NCI-H146 treated with DMSO at 0.1 percent for 48 hours (cell line): ENCODE measurements around the gene ADCY1.

Source experiments
- DNase-seq: peaks from one replicate; lab custom pipeline; 2025; ENCODE audit not compliant: unreplicated experiment; lab: John Stamatoyannopoulos, UW

Gene ADCY1

DNA sequence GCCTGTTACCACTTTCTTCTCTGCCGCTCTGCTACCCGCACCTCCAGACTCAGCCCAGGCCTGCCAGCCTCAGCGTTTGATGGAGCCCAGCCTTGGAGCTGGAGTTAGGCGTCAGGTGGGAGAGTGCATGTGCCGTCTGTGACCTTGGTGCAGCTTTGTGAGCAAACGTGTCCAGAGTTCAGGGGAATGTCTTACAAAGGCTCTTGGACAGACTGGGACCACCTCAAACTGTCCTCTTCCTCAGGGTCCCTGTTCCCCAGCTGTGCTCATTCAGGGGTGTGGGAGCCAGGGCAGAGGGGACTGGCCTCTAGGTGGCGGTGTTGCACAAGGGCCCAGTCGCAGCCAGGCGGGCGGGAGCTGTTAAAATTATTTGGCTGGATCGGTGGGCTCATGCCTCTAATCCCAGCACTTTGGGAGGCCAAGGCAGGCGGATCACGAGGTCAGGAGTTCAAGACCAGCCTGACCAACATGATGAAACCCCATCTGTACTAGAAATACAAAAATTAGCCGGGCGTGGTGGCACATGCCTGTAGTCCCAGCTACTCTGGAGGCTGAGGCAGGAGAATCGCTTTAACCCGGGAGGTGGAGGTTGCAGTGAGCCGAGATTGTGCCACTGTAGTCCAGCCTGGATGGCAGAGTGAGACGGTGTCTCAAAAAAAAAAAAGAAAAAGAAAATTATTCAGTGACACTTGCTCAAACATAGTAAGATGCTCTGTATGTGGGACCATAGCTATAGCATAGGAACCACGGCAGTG is 89.2 kb downstream of the ADCY1 start:
- DNase-seq = no peak

DNA sequence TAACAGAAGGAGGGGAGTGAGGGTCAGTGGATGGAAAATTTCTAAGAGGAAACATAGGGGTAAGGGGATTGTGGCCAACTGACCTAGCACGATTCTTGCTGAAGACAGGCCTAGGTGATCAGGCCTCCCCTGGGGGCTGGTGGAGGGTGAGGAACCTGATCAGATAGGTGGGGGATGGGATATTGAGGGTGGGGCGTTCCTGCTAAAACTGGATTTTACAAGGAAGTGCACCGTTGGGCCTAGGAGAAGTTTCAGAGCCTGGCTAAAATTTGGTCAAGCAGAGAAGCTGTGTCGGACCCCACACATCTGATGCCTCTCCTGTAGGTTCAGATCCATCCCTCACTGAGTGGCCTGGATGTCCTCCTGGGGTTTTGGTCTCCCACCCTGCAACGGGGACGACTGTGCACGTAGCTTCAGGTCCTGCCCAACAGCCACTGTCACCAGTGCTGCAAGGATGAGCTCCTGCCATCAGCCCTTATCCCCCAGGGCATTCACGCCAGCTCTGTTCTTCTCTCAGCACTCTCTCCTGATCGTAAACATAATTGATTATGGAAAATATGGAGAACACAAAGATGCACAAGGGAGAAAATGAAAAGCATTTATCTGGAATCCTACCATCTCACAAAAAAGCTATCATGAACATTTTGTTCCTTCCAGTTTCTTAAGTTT is 89.9 kb downstream of the ADCY1 start:
- no peak for DNase-seq

DNA sequence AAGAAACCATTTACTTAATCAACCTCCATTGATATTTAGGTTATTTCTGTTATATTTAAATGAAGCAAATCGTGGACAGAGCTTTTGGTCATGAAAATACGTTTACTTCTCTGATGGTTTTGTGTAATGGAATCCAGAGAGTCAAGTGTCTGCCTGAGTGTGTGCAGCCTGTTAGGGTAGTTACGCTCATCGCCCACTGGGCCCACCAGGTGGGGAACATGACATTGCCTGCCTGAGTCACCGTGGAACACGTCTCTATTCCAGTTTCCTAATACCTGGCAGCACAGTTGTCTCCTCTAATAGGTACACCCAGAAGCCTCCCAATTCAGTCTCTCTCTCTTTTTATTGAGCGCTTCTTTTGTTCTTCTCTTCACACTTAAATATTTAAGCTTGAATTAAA is 91.0 kb downstream of the ADCY1 start:
- no peak for DNase-seq

DNA sequence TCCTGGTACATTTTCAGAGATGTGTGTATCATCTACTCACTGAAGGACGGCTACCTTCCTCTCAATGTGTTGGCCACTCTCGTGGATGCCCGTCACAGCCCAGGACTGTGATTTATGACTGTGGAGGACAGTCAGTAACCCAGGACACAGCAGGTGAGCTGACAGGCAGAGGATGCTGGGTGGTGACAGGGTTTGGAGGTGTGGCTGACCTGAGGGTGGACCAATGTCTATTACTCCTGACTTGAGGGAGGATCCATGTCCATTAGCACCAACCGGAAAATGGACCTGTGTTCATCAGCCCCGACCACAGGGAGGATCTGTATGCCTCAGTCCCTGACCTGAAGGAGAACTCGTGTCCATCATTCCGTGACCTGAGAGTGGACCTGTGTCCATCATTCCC is 96.1 kb downstream of the ADCY1 start:
- no peak for DNase-seq

DNA sequence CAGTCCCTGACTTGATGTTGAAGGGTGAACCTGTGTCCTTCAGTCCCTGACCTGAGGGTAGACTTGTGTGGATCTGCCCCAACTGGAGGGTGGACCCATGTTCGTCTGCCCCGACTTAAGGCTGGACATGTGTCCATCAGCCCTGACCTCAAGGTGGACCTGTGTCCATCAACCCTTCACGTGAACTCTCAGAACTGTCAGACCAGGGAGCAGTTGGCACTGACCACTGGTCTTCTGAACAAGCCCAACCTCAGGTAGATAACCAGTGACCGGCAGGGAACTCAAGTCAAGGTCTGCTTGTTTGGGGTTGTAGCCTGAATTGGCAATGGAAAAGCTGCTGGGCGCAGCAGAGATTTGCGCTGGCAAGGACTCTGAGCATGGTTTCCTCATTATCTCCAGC is 96.5 kb downstream of the ADCY1 start:
- no peak for DNase-seq

DNA sequence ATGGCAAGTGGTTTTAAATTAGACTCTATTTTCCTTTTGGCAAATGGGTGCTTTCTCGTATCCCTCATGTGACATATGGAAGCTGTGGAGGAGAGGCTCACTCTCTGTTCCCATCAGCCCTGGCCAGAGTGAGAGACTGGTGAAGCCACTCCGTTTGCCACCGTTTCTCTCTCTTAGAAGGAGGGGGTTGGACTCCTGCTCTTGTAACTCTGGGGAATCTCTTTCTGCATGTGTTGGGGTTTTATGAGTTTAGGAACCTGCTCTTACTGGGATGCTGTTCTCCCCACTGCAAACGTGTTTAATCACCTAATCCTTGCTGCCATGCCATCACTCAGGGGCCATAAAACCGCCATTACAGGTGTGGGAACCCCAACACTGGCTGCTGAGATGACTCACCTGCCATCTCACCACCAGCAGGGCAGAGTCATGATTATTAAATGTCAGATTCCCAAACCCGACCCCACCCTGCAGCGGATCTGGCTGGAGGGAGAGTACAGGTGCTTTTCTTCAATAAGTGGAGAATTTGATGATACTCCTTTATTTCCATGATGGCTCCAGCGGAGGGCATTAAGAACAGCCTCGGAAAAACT is 103.2 kb downstream of the ADCY1 start:
- DNase-seq = no peak

DNA sequence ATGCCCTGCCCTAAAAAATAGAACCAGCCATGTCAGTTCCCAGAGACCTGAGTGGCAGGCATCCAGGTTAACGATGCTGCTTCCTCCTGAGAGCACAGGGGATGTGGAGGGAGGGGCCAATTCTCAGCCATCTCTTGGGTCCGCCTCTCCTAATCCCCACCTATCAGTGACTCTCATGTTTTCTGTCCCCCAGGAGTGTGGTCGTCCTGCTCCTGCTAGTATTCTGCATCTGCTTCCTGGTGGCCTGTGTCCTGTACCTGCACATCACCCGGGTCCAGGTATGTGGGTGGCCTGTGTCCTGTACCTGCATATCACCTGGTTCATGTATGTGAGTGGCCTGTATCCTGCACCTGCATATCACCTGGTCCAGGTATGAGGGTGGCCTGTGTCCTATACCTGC is 105.3 kb downstream of the ADCY1 start:
- DNase-seq = no peak

DNA sequence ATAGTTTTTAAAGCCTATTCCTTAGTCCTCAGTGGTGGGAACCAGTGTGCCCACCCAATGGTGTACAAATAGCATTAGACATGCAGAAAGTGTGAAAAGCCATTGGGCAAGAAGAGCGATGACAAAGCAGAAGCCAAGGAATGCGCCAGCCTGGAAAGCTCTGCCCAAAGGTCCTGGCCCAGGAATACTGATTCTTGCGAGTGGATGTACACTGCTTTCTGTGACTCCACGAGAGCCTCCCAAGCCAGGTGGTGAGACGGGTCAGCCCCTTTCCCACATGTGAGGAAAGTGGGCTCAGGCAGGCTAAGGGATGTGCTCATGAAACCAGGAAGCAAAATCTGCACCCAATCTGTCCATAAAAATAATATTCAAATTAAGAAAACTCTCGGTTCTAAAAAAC is 106.6 kb downstream of the ADCY1 start:
- no peak for DNase-seq

DNA sequence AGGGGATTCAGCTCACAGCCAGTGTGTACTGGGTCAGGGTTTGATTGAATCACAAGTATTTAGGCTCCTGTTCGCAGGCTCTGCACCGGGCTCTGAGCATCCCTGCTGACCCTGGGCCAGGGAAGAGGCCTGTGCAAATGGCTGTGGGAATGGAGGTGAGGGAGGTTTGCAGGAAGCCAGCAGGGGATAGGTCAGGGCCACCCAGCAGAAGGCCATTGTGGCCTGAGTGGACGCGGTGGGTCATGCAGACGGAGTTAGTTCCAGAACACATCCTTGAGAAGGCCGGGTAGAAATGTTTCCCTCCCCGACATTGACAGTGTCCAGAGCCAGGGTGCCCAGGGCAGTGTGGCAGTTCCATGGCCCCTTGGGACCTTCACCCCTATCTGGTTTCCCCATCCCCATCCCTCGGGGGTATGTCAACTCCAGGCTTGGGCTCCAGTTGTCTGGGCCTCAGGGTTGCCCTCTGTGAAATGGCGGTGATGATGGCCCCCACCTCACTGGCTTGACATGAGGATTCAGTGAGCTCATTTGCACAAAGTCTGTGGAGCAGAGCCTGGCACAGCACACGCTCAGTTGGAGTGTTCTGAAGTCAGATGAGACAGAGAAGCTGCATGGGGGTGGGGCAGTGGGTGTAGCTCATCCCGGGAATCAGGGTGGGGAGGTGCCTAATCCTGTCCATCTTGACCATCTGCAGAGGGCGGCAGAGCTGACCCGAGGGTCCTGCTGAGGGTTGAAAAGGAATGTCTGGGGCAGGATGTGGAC is 107.6 kb downstream of the ADCY1 start:
- DNase-seq = no peak

DNA sequence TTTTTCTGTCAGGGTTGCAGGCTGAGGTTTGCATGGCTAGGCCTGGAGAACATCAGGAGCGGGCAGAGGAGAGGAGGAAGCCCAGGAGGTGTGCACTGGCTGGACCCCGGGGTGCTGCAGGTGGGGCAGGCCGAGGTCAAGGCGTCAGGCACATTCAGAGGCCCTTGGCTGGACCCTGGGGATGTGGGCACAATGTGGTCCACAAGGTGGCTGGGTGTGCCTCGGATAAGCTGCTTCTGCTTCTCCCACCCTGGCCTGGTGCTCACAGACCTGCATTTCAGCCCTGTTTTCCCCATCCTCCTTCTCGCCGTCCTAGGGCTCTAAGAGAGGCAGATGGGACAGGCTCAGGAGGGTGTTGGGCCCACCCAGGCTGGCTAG is 108.2 kb downstream of the ADCY1 start:
- no peak for DNase-seq

DNA sequence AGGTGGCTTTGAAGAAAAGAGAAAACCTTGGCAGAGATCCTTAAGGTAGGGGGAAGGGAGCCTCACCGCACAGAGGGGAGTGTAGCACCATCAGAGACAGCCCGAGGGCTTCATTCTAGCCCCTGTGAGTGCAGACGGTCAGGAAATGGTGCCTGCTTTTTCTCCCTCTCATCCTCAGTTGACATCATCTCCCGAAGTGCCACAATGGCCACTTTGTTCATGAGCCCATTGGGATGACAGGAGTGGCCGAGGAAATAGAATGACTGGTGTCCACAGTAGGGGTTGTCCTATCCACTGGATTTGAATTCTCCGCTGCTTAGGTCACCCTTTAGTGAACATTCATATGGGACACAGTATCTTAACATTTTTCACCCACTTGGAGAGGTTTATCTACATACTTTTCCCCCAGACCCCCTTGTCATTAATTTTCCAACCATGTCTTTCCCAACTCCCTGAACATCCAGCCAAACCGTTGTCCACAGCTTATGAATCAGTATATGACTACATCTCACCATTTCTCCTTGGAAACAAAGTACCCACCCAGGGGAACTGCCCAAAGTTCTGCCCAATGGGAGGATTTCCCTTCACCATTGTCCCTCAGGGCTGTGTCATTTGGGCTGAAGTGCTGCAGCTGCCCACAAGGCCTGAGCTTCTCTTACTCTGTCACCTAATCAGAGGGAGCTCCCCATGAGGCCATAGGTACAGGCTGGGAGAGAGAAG is 108.8 kb downstream of the ADCY1 start:
- no peak for DNase-seq

DNA sequence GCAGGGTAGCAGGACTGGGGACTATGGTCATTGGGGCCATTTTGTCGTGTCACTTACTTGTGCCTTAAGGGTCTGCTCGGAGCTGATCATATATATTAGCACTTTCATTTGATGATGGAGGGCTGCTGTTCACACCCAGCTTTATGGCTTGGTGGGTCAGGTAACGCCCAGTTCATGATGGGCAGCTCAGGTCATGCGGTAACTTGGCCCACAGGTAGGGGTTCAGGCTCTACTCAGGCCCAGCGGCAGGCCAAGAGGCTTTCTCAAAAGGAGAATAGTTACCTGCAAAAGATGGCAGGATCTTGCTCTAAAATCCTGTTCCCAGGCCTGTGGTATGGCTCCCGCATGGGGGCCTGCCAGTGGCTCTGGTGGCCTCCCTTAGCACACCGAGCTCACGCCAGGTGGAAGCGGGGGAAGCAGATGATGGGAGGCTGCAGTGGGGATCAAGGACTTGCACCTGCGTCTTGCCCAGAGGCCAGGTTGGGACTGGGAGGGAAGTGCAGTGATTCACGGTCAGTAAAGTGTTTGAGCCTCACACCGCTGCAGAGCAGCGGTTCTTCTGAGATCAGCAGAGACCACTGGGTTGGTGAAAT is 109.5 kb downstream of the ADCY1 start:
- DNase-seq = no peak

DNA sequence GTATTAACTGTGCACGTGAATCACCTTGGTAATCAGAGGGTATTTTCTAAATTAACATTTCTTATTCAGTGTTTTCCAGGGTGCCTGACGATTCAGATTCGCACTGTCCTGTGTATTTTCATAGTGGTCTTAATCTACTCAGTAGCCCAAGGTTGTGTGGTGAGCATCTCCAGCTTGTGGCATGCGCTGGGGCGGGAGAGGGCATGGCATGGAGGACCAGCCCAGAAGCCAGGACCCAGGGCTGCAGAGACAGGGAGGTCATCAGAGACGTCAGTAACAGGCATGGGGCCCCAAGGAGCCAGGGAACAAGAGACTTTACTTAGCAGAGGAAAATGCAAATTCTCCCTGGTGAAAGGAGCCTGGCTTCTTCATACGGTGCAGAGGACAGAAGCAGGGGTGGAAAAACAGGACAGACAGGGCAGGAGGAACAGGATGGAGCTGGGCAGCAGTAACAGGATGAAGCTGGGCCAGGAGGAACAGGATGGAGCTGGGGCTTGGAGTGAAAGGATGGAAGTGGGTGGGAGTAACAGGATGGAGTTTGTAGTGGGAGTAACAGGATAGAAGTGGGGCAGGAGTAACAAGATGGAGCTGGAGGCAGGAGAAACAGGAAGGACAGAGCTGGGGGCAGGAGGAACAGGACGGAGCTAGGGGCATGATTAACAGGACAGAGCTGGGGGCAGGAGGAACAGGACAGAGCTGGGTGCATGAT is 110.9 kb downstream of the ADCY1 start:
- DNase-seq = no peak

DNA sequence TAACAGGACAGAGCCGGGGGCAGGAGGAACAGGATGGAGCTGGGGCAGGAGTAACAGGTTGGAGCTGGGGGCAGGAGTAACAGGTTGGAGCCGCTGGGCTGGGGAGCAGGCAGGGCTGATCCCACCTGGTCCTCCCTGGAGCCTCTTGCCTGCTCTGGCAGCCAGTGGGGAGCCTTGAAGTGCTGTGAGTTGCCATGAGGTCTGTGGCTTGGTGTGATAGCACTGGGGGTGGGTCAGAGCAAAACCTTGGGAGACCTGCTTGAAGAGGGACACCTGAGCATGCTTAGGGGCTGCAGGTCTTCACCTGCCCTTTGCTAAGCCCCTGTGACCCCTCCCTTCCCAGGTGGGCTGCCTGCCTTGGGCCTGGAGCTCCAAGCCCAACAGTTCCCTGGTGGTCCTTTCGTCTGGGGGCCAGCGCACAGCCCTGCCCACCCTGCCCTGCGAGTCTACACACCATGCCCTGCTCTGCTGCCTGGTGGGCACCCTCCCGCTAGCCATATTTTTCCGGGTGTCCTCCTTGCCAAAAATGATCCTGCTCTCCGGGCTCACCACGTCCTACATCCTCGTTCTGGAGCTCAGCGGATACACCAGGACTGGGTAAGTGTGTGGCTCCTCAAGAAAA is 111.6 kb downstream of the ADCY1 start:
- no peak for DNase-seq

DNA sequence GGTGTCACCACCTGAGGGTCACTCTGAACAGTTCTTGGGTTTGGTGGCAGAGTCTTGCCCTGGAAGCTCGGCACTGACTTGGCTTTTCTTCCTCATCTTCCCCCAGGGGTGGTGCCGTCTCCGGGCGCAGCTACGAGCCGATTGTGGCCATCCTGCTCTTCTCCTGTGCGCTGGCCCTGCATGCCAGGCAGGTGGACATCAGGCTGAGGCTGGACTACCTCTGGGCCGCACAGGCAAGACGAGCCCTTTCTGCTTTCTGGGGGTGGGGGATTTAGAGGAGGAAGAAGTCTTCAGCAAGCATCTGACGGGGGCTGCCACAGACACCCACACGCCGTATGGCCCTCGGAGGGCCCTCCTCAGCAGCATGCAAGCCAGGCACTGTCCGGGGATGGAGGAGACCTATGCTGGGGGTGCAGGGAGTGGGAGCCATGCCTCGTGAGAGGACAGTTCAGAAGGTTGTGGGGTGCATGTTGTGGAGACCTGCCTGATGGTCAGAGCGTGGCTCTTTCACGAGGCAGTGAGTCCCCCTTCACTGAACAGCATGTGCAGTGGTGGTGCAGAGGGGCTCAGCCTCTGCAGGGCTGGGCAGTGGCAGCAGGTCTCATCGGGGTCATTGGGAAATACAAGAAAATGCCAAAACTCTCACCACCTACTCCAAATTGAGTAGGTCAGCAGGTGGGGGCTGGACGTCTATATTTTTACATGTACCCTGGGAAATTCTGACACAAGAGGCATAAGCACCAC is 112.4 kb downstream of the ADCY1 start:
- DNase-seq = no peak

DNA sequence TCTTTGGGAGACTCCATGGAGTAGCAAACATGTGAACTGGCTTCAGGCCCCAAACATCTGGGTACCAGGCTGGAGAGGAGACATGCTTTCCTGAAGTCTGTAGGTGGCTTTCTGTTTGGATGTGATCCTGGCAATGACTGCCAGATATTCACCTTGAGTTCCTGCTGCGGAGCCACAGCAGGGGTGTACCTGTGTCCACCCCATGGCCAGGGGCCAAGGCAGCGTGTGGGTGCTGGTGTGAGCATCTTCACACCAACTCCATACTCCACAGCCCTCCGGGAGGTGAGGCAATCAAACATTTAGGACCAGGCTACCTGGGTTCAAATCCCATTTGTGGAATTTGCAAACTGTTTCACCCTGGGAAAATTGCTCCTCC is 113.0 kb downstream of the ADCY1 start:
- no peak for DNase-seq

DNA sequence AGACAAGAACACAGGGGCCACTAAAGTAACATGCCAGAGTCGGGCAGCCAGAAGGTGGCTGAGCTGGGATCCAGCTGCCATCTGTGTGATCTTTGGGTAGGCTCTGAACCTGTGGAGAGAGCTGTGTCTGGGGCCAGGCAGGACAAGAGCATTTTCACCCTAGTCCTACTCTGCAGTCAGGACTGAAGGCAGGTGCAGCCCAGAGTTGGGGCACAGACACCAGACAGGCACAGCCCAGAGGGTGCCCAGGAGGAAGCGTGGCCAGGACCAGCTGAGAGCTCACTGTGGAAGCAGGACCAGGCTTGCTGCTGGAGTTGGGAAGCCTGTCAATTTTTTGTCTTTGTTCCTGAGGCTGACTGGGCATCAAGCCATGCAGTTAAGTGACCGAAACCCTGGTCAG is 113.6 kb downstream of the ADCY1 start:
- no peak for DNase-seq

DNA sequence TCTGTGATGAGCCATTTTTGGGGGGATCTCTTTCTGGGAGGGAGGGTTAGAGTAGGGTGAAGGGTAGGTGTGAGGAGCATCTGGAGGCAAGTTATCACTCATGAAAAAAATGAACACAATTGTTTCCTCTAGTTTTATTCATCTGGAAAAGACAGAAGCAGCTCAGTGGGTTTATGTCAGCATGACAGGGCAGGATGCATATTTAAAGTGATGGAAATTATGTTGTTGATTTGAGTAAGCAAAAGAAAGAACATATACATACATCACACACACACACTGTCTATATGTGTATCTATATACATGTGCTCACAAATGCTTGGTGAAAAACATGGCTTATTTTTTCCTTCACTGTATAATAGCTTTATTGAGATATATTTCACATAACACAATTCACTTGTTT is 114.2 kb downstream of the ADCY1 start:
- no peak for DNase-seq
